Measurements from ENCODE around the gene AKAP1. TPM values are rescaled to one million over a fixed set of nuclear protein-coding genes. Genes with fewer than 3 reads are reported as not detected.

Gene AKAP1
- total RNA-seq, 2 donors from 2014 or later = 128 to 139 TPM

- no peaks in the 10 kb centered on the region for H3K36me3 ChIP-seq
- H3K9me3 ChIP-seq = no peaks in the 10 kb centered on the region
- H3K9ac ChIP-seq (ENCODE audit: low read depth in 2 of 2, low read length in 2 of 2) = no peak overlapping the region
- DNase-seq = no peak
- no peaks in the 10 kb centered on the region for H3K27me3 ChIP-seq
- no peak for TF ChIP-seq CTCF (IDR thresholded peaks at IDR 0.05)
- intact Hi-C loops (cut with DNase I) = loop anchor here (5.0 to 10.0 kb wide), 2 partner anchors 538 to 696 kb away; no protein-coding TSS in a partner anchor
- H3K27ac ChIP-seq = no peak overlapping the region
- no peaks in the 10 kb centered on the region for H3K4me1 ChIP-seq
- H3K4me3 ChIP-seq = no peak overlapping the region
Observed at GRCh38 chr17:57136355-57136754, 51.3 kb downstream of the AKAP1 start.

- Histone ChIP-seq H3K27ac (no peak overlapping the region), H3K4me3 (no peak overlapping the region), H3K9me3 (no peaks in the 10 kb centered on the region), H3K36me3 (no peaks in the 10 kb centered on the region), H3K4me1 (no peaks in the 10 kb centered on the region), H3K27me3 (no peaks in the 10 kb centered on the region), H3K9ac (ENCODE audit: low read depth in 2 of 2, low read length in 2 of 2) (no peak overlapping the region)
- no peak for DNase-seq
- no peak for TF ChIP-seq CTCF (IDR thresholded peaks at IDR 0.05)
- intact Hi-C loops (cut with DNase I) = loop anchor here (5.0 to 10.0 kb wide), 2 partner anchors 537 to 694 kb away; no protein-coding TSS in a partner anchor
Observed at GRCh38 chr17:57138030-57138911, 53.2 kb downstream of the AKAP1 start.

GRCh38 chr17:57138956-57139576 is 54.0 kb downstream of the AKAP1 start:
- no peak overlapping the region for H3K27ac ChIP-seq
- H3K27me3 ChIP-seq = no peaks in the 10 kb centered on the region
- no peaks in the 10 kb centered on the region for H3K4me1 ChIP-seq
- H3K4me3 ChIP-seq = no peak overlapping the region
- no peaks in the 10 kb centered on the region for H3K9me3 ChIP-seq
- no peaks in the 10 kb centered on the region for H3K36me3 ChIP-seq
- TF ChIP-seq CTCF (IDR thresholded peaks at IDR 0.05) = no peak
- intact Hi-C loops (cut with DNase I) = loop anchor here (5.0 to 10.0 kb wide), 2 partner anchors 536 to 693 kb away; no protein-coding TSS in a partner anchor
- no peak for DNase-seq
- H3K9ac ChIP-seq (ENCODE audit: low read depth in 2 of 2, low read length in 2 of 2) = no peak overlapping the region

- Histone ChIP-seq H3K36me3 (no peaks in the 10 kb centered on the region), H3K27me3 (no peaks in the 10 kb centered on the region), H3K9me3 (no peaks in the 10 kb centered on the region), H3K4me1 (no peaks in the 10 kb centered on the region), H3K27ac (no peak overlapping the region), H3K9ac (ENCODE audit: low read depth in 2 of 2, low read length in 2 of 2) (no peak overlapping the region), H3K4me3 (no peak overlapping the region)
- no peak for TF ChIP-seq CTCF (IDR thresholded peaks at IDR 0.05)
- DNase-seq = no peak
- intact Hi-C loops (cut with DNase I) = no loop called here
Observed at GRCh38 chr17:57140316-57140715, 55.3 kb downstream of the AKAP1 start.

GRCh38 chr17:57142925-57143324 is 57.9 kb downstream of the AKAP1 start:
- DNase-seq = no peak
- intact Hi-C loops (cut with DNase I) = no loop called here
- no peak for TF ChIP-seq CTCF (IDR thresholded peaks at IDR 0.05)
- no peak overlapping the region for H3K4me3 ChIP-seq
- no peaks in the 10 kb centered on the region for H3K27me3 ChIP-seq
- H3K4me1 ChIP-seq = no peaks in the 10 kb centered on the region
- no peaks in the 10 kb centered on the region for H3K36me3 ChIP-seq
- H3K9me3 ChIP-seq = no peaks in the 10 kb centered on the region
- no peak overlapping the region for H3K27ac ChIP-seq
- H3K9ac ChIP-seq (ENCODE audit: low read depth in 2 of 2, low read length in 2 of 2) = no peak overlapping the region
